ENCODE measurements around the gene PPP2R2C.

PPP2R2C gene

GRCh38 chr4:6301732-6302442, 170.5 kb downstream of the PPP2R2C start:
- H3K27ac ChIP-seq, result no peak overlapping the region
- no peak for DNase-seq (ENCODE audit: low spot score)
- CTCF ChIA-PET, result no interaction called here
- POLR2A ChIA-PET (ENCODE audit: low non-redundant PET), result no interaction called here
- TF ChIP-seq, protein P1, sequence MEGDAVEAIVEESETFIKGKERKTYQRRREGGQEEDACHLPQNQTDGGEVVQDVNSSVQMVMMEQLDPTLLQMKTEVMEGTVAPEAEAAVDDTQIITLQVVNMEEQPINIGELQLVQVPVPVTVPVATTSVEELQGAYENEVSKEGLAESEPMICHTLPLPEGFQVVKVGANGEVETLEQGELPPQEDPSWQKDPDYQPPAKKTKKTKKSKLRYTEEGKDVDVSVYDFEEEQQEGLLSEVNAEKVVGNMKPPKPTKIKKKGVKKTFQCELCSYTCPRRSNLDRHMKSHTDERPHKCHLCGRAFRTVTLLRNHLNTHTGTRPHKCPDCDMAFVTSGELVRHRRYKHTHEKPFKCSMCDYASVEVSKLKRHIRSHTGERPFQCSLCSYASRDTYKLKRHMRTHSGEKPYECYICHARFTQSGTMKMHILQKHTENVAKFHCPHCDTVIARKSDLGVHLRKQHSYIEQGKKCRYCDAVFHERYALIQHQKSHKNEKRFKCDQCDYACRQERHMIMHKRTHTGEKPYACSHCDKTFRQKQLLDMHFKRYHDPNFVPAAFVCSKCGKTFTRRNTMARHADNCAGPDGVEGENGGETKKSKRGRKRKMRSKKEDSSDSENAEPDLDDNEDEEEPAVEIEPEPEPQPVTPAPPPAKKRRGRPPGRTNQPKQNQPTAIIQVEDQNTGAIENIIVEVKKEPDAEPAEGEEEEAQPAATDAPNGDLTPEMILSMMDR (conservative IDR thresholded peaks at IDR 0.05; ENCODE audit: low read depth), result no peak

GRCh38 chr4:6301051-6301731, 171.2 kb downstream of the PPP2R2C start:
- H3K27ac ChIP-seq, result no peak overlapping the region
- no peak for DNase-seq (ENCODE audit: low spot score)
- TF ChIP-seq, protein P1 (conservative IDR thresholded peaks at IDR 0.05; ENCODE audit: low read depth), result no peak
- ChIA-PET CTCF (interaction anchor here (0.6 kb wide), 1 partner anchor 742 kb away, joined by 3 read pairs; a partner anchor contains a TSS), POLR2A (ENCODE audit: low non-redundant PET) (no interaction called here)

DNA sequence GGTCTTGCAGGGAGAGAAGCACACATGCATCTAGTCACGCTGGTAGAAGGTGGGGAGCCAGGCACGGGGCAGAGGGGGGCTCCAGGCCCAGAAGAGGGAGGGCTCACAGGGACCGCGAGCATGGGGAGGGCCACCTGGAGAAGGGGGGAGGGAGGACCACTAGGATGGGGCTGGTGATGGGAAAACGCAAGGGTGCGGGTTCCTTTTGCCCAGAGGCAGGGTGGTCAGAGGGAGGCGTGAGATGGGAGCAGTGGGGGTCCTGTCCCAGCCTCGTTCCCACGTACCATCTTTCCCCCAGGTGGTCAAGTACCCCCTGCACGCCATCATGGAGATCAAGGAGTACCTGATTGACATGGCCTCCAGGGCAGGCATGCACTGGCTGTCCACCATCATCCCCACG, 172.1 kb downstream of the PPP2R2C start:
- POLR2A ChIA-PET (ENCODE audit: low non-redundant PET), result no interaction called here
- CTCF ChIA-PET, result no interaction called here
- no peak for DNase-seq (ENCODE audit: low spot score)
- TF ChIP-seq, protein P1 (conservative IDR thresholded peaks at IDR 0.05; ENCODE audit: low read depth), result no peak
- H3K27ac ChIP-seq, result no peak overlapping the region

DNA sequence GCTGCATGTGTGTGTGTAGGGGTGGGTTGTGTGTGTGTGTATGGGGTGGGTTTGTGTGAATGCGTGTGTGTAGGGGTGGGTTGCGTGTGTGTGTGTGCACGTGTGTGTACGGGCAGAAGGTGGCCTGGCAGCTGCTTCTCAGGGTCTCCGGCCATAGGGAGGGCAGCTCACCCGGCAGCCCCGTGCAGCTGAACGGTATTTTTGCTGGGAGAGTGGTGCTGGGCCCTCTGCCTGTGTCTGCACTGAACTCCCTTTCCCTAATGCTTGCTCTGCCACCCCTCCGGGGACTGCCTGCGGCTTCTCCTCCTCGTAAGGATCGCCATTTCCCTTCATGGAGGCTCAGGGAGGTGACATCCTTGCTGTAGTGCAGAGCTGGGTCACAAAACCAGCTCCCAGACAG, 172.5 kb downstream of the PPP2R2C start:
- H3K27ac ChIP-seq, result no peak overlapping the region
- TF ChIP-seq, protein P1 (conservative IDR thresholded peaks at IDR 0.05; ENCODE audit: low read depth), result no peak
- ChIA-PET CTCF (no interaction called here), POLR2A (ENCODE audit: low non-redundant PET) (no interaction called here)
- no peak for DNase-seq (ENCODE audit: low spot score)

- ChIA-PET CTCF (no interaction called here), POLR2A (ENCODE audit: low non-redundant PET) (no interaction called here)
- no peak overlapping the region for H3K27ac ChIP-seq
- TF ChIP-seq, protein P1 (conservative IDR thresholded peaks at IDR 0.05; ENCODE audit: low read depth), result no peak
- DNase-seq (ENCODE audit: low spot score), result no peak
Observed at GRCh38 chr4:6298852-6299251, 173.6 kb downstream of the PPP2R2C start.

DNA sequence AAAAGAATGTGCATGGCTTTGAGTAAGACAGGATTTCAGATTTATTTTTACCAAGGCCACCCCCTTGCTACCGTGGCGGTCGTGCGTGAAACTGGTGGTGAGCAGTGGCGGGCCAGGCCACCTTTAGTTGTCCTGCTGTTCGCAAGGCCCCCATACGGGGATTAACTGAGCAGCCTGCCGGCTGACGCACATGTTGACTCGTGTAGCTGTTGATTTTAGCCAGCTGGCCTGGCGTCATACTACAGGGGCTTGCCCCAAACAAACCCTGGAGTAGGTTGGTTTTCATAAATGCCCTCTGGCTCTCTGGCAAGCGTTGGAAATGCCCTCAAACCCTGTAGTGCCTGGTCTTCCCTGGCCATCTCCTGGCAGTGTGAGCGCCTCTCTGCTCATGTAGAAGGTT, 174.4 kb downstream of the PPP2R2C start:
- ChIA-PET POLR2A (ENCODE audit: low non-redundant PET) (no interaction called here), CTCF (no interaction called here)
- no peak overlapping the region for H3K27ac ChIP-seq
- DNase-seq (ENCODE audit: low spot score), result no peak
- TF ChIP-seq, protein P1 (conservative IDR thresholded peaks at IDR 0.05; ENCODE audit: low read depth), result no peak

All from RWPE1 (cell line).